ENCODE data around the gene HMGN3.

HMGN3 gene

DNA sequence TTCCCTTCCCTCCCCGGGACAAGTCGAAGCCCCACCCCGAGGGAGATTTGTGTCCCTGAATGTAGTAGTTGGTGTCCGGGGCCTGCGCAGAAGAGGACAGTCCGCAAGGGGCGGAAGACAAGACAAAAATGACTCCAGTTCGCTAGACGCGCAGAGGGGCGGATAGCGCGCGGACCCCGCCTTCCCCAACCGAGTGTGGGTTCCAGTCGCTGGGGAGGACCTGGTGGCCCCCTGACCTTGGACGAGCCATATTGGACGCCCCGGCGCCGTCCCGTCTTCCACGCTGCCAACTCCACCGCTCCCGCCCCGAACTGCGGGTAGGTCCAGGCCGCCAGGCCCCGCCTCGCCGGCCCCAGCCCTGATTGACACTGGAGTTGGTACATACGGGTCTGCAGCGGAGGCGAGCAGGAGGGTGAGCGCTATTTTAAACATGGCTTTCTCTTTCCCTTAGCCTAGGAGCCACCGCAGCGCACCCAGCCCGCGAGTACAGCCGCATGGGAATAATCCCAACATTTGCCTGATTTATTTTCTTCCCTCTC, 802 bp downstream of the HMGN3 start:
- peak; percentile 58 for DNase-seq (ENCODE audit: low read depth, low spot score)
- no peaks in the 10 kb centered on the region for H3K4me1 ChIP-seq (ENCODE audit: control insufficient read depth, insufficient read depth, low read length)
- H3K4me3 ChIP-seq (ENCODE audit: low read length) = peak overlapping the region; percentile 75; the same call in 1 of the 2 replicates
- no peak overlapping the region for H3K27ac ChIP-seq (ENCODE audit: low read length)
- H3K36me3 ChIP-seq (ENCODE audit: control insufficient read depth, insufficient read depth, low read length) = no peaks in the 10 kb centered on the region
- no CpG with 5 or more reads among the region's 41 CpGs for WGBS (ENCODE audit: insufficient coverage, insufficient read length)
- no peaks in the 10 kb centered on the region for H3K9me3 ChIP-seq (ENCODE audit: control insufficient read depth, insufficient read depth, low read length)
- H3K27me3 ChIP-seq (ENCODE audit: control insufficient read depth, insufficient read depth, low read length) = no peaks in the 10 kb centered on the region

DNA sequence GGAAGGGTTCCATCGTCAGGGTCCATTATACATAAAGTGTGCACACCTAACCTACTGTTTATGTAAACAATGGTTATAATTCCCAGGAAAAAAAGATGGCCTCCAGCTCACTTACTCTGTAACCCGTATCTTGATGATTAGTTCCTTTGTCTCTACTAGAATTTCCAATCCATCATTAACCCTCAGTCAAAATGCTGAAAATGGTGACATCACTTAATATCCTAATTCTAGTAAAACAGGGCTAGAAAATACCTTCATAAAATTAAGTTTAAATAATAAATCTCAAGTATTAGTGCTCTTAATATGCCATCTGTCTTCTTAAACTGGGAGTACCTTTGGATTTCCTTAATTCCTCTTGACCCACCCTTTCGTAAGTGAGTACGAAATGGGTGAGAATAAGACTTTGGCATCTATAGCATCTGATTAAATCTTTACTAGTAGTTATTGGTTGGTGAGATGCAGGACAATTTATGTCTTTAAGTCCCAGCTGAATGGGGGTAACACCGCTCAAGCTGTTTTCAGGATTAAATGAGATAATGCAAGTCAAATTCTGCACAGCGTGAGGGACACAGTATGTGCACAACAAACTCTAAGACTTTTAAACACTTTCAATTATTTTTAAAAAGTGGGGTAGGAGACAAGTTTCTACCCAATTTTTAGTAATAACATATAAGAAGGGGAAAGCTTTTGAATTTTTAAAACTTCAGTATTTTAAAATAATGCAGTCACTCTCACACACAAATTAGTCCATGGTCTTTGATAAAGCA, 1.6 kb downstream of the HMGN3 start:
- no peaks in the 10 kb centered on the region for H3K36me3 ChIP-seq (ENCODE audit: control insufficient read depth, insufficient read depth, low read length)
- H3K9me3 ChIP-seq (ENCODE audit: control insufficient read depth, insufficient read depth, low read length) = no peaks in the 10 kb centered on the region
- DNase-seq (ENCODE audit: low read depth, low spot score) = no peak
- no CpG with 5 or more reads among the region's 6 CpGs for WGBS (ENCODE audit: insufficient coverage, insufficient read length)
- no peak overlapping the region for H3K27ac ChIP-seq (ENCODE audit: low read length)
- peak overlapping the region; percentile 75; the same call in 1 of the 2 replicates for H3K4me3 ChIP-seq (ENCODE audit: low read length)
- no peaks in the 10 kb centered on the region for H3K4me1 ChIP-seq (ENCODE audit: control insufficient read depth, insufficient read depth, low read length)
- no peaks in the 10 kb centered on the region for H3K27me3 ChIP-seq (ENCODE audit: control insufficient read depth, insufficient read depth, low read length)

DNA sequence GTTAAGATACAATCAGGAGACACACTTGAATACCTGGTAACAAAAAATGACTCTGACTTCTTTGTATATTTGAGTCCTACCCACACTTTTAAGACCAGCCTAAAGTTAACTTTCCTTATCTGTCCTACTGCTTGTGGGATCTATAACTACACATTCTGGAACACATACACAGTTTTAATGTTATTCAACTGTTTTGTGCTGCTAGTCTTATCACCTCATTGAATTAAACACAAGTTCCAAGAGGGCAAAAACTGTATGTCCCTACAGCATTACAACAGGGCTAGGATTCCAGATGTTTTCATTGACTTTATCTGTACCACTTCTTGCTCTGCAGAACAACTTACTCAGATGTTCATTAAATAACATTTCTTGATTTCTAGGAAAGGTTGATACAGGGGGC, 2.8 kb downstream of the HMGN3 start:
- H3K27me3 ChIP-seq (ENCODE audit: control insufficient read depth, insufficient read depth, low read length) = no peaks in the 10 kb centered on the region
- DNase-seq (ENCODE audit: low read depth, low spot score) = no peak
- H3K4me3 ChIP-seq (ENCODE audit: low read length) = no peak overlapping the region
- no peaks in the 10 kb centered on the region for H3K9me3 ChIP-seq (ENCODE audit: control insufficient read depth, insufficient read depth, low read length)
- no peaks in the 10 kb centered on the region for H3K36me3 ChIP-seq (ENCODE audit: control insufficient read depth, insufficient read depth, low read length)
- H3K4me1 ChIP-seq (ENCODE audit: control insufficient read depth, insufficient read depth, low read length) = no peaks in the 10 kb centered on the region
- H3K27ac ChIP-seq (ENCODE audit: low read length) = no peak overlapping the region

DNA sequence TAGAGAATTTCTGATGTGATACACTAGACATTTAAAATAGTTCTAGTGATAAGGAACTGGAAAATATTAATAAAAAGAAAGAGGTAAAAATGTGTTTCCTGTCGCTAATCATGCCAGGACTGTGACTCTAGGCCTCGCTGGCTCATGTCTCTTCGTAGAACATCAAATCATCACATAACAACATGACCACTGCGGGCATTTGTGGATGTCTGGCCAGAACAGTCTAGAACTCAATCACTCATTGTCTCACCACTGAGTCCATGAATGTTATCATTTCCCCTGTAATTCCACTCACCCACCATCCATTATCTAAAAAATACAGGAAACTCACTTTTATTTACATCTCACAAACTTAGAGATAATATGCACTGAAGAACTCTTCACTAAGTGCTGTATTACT, 3.4 kb downstream of the HMGN3 start:
- WGBS (ENCODE audit: insufficient coverage, insufficient read length) = no CpG with 5 or more reads among the region's 4 CpGs
- no peak overlapping the region for H3K4me3 ChIP-seq (ENCODE audit: low read length)
- H3K4me1 ChIP-seq (ENCODE audit: control insufficient read depth, insufficient read depth, low read length) = no peaks in the 10 kb centered on the region
- no peaks in the 10 kb centered on the region for H3K36me3 ChIP-seq (ENCODE audit: control insufficient read depth, insufficient read depth, low read length)
- no peak for DNase-seq (ENCODE audit: low read depth, low spot score)
- H3K27ac ChIP-seq (ENCODE audit: low read length) = no peak overlapping the region
- no peaks in the 10 kb centered on the region for H3K9me3 ChIP-seq (ENCODE audit: control insufficient read depth, insufficient read depth, low read length)
- no peaks in the 10 kb centered on the region for H3K27me3 ChIP-seq (ENCODE audit: control insufficient read depth, insufficient read depth, low read length)

DNA sequence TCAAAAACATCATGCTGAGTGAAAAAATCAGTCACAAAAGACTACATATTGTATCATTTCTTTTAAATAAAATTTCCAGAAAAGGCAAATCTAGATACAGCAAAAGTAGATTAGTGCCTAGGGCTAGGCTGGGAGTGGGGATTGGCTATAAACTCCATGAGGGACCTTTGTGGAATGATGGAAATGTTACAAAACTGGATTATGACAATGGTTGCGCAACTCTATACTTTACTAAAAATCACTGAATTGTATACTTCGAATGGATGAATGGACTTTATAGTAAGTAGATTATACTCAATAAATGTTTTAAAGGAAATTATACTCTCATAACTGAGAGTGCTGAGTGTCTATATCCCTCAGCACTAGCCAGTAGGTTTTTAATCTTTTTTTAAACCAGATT, 4.3 kb downstream of the HMGN3 start:
- no peaks in the 10 kb centered on the region for H3K9me3 ChIP-seq (ENCODE audit: control insufficient read depth, insufficient read depth, low read length)
- H3K4me1 ChIP-seq (ENCODE audit: control insufficient read depth, insufficient read depth, low read length) = no peaks in the 10 kb centered on the region
- no peak for DNase-seq (ENCODE audit: low read depth, low spot score)
- H3K27me3 ChIP-seq (ENCODE audit: control insufficient read depth, insufficient read depth, low read length) = no peaks in the 10 kb centered on the region
- no peak overlapping the region for H3K4me3 ChIP-seq (ENCODE audit: low read length)
- no peaks in the 10 kb centered on the region for H3K36me3 ChIP-seq (ENCODE audit: control insufficient read depth, insufficient read depth, low read length)
- no peak overlapping the region for H3K27ac ChIP-seq (ENCODE audit: low read length)
- WGBS (ENCODE audit: insufficient coverage, insufficient read length) = no CpG with 5 or more reads among the region's 2 CpGs

DNA sequence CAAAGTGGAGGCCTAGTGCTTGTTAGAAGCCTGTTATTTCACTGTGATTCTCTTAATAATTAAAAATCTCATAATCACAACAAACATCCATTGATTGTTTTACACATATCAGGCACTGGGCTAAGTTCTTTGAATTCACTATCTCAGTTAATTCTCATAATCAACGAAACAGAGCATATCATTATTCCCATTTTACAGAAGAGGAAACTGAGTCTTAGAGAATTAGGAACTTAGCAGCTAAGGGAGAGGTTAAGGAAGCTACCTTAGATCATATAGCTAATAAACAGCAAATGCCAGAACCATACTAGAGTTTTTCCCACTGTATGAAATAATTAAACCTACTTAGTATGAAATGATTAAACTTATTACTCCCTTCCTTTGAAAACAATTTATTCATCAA, 7.0 kb downstream of the HMGN3 start:
- Histone ChIP-seq H3K4me3 (ENCODE audit: low read length) (no peak overlapping the region), H3K27ac (ENCODE audit: low read length) (no peak overlapping the region), H3K27me3 (ENCODE audit: control insufficient read depth, insufficient read depth, low read length) (no peaks in the 10 kb centered on the region), H3K9me3 (ENCODE audit: control insufficient read depth, insufficient read depth, low read length) (no peaks in the 10 kb centered on the region), H3K36me3 (ENCODE audit: control insufficient read depth, insufficient read depth, low read length) (no peaks in the 10 kb centered on the region), H3K4me1 (ENCODE audit: control insufficient read depth, insufficient read depth, low read length) (no peaks in the 10 kb centered on the region)
- no peak for DNase-seq (ENCODE audit: low read depth, low spot score)
- WGBS (ENCODE audit: insufficient coverage, insufficient read length) = no CpG with 5 or more reads among the region's 1 CpG

DNA sequence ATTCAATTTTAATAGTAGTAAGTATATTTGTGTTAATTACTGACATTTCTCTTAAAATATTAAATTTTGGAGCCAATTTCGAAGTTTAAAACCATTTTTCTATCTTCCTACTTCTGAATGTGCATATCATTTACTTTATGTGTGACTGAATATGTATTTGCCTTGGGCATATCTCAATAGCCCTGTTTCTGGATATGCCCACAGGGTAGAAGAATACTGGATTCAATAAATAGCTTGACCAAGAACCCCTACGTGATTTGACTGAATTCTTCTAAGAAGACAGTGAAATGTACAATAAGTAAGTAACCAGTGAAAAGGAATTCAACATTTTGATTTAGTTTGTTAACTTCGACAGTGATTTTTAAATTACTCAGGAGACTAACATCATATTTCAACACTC, 7.8 kb downstream of the HMGN3 start:
- no peak overlapping the region for H3K4me3 ChIP-seq (ENCODE audit: low read length)
- WGBS (ENCODE audit: insufficient coverage, insufficient read length) = no CpG with 5 or more reads among the region's 3 CpGs

DNA sequence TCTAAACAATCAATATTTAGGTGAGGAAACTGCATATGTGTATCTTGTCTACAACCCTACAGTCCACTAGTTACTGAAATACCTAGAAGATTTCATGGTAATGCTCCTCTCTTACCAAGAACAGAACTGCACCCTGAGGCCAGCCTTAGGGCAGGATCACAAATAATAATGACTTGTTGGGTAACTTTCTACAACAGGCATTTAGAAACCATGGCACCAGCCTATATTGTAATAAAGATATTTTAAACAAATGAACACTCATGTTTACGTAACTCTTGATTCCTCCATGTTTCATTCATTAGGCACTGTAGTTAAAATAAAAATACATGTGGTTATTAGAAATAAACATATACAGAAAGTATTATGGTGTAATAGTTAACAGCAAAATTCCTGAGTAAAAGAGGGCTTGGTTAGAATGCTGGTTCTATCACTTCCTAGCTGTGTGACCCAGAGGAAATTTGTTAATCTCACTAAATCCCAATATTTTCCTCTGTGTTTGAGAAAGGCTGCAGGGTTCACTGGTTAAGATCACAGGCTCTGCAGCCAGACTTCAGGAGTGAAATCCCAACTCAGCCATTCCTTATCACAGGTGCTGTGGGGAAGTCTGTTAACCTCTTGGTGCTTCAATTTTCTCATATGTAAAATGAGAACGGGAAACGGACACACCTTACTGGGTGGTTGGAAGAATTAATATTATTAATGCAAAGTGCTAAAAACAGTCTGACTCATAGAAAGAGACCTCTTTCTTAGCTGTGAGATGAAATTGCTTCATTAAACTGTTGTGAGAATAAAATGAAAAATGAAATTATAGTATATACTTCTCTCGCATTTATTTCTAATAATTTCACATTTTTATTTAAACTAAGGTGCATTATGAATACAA, 8.5 kb downstream of the HMGN3 start:
- no peak for DNase-seq (ENCODE audit: low read depth, low spot score)
- WGBS (ENCODE audit: insufficient coverage, insufficient read length) = no CpG with 5 or more reads among the region's 4 CpGs

More for the DNA sequence above, 7.8 kb downstream of the HMGN3 start:
- Histone ChIP-seq H3K4me1 (ENCODE audit: control insufficient read depth, insufficient read depth, low read length) (no peaks in the 10 kb centered on the region), H3K27me3 (ENCODE audit: control insufficient read depth, insufficient read depth, low read length) (no peaks in the 10 kb centered on the region), H3K36me3 (ENCODE audit: control insufficient read depth, insufficient read depth, low read length) (no peaks in the 10 kb centered on the region), H3K27ac (ENCODE audit: low read length) (no peak overlapping the region), H3K9me3 (ENCODE audit: control insufficient read depth, insufficient read depth, low read length) (no peaks in the 10 kb centered on the region)
- DNase-seq (ENCODE audit: low read depth, low spot score) = no peak

DNA sequence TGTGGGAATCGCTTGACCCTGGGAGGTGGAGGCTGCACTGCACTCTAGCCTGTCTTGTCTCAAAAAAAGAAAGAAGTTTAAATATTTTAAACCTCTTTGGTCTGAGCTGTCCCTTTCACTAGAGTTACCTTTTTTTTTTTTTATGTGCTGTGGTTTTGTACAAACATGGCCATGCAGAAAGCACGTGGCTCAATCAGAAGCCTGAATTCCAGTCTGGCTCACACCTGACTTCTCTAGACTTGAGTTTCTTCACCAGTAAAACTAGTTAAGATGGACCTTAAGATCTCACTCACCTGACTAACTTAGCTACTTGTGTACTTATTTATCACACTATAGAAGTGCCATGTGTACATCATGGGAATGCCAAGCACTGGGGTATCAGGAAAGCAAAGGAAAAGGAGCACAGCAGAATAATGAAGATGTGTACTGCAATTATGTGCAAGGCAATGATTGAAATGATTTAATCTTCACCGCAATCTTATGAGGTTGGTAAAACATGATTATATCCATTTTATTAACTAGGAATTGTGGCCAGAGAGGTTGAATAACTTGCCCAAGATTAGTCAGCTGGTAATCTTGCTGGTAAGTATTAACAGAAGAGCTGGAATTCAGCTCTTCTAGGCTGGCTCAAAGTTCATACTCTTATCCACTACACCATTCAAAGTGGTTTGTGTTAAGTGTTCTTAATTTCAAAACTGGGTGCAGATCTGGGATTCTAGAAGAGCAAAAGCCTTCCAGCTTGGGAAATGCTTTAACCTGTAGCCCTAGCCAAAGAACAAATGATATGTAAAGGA, 10.7 kb downstream of the HMGN3 start:
- DNase-seq (ENCODE audit: low read depth, low spot score) = no peak
- H3K27ac ChIP-seq (ENCODE audit: low read length) = no peak overlapping the region
- no peaks in the 10 kb centered on the region for H3K4me1 ChIP-seq (ENCODE audit: control insufficient read depth, insufficient read depth, low read length)
- H3K4me3 ChIP-seq (ENCODE audit: low read length) = no peak overlapping the region
- no peaks in the 10 kb centered on the region for H3K36me3 ChIP-seq (ENCODE audit: control insufficient read depth, insufficient read depth, low read length)
- H3K27me3 ChIP-seq (ENCODE audit: control insufficient read depth, insufficient read depth, low read length) = no peaks in the 10 kb centered on the region
- no CpG with 5 or more reads among the region's 3 CpGs for WGBS (ENCODE audit: insufficient coverage, insufficient read length)
- H3K9me3 ChIP-seq (ENCODE audit: control insufficient read depth, insufficient read depth, low read length) = no peaks in the 10 kb centered on the region

More for the DNA sequence above, 8.5 kb downstream of the HMGN3 start:
- Histone ChIP-seq H3K36me3 (ENCODE audit: control insufficient read depth, insufficient read depth, low read length) (no peaks in the 10 kb centered on the region), H3K4me1 (ENCODE audit: control insufficient read depth, insufficient read depth, low read length) (no peaks in the 10 kb centered on the region), H3K27ac (ENCODE audit: low read length) (no peak overlapping the region), H3K4me3 (ENCODE audit: low read length) (no peak overlapping the region), H3K9me3 (ENCODE audit: control insufficient read depth, insufficient read depth, low read length) (no peaks in the 10 kb centered on the region), H3K27me3 (ENCODE audit: control insufficient read depth, insufficient read depth, low read length) (no peaks in the 10 kb centered on the region)

DNA sequence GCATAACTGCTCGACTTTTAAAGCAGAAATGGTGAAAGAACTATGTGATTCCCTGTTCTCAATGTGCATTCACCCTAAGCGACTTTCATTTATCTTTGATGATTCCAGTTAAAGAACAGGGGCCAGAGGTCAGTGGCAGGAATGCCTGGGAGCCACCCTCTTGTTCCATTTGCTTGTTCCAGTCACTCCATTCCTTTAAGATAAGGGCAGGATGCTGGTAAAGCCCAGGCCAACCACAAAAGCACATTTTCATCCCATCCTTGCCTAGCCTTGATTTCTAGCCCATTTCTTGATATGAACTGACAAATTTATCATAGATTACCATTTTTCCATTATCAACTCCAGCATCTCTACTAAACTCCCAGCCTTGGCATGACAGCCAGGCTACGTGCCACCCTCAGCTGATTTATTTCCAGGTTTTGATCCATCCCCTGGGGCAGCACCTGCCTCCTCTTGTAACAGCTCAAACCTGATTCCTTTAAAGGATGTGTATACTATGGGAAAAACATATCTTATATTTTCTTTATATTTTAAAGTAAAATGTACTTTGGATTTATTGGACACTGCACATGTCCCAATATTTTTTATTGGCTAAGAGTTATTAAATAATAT, 19.2 kb downstream of the HMGN3 start:
- peaks cover 2% of the 10 kb centered on the region; the same call in 1 of the 2 replicates for H3K36me3 ChIP-seq (ENCODE audit: control insufficient read depth, insufficient read depth, low read length)
- DNase-seq (ENCODE audit: low read depth, low spot score) = no peak
- H3K27me3 ChIP-seq (ENCODE audit: control insufficient read depth, insufficient read depth, low read length) = no peaks in the 10 kb centered on the region
- no peaks in the 10 kb centered on the region; the same call in 1 of the 2 replicates for H3K4me1 ChIP-seq (ENCODE audit: control insufficient read depth, insufficient read depth, low read length)
- no peak overlapping the region for H3K27ac ChIP-seq (ENCODE audit: low read length)
- no peaks in the 10 kb centered on the region for H3K9me3 ChIP-seq (ENCODE audit: control insufficient read depth, insufficient read depth, low read length)
- WGBS (ENCODE audit: insufficient coverage, insufficient read length) = no CpG with 5 or more reads among the region's 3 CpGs
- H3K4me3 ChIP-seq (ENCODE audit: low read length) = no peak overlapping the region

Data from iPS DF 6.9 (cell line).